C4-2B (cell line): ENCODE results near the gene TPSB2.

Experiments used
- ZFX ChIP-seq: fragments of 450-650 bp; IDR thresholded peaks from 2 replicates; pipeline ENCODE4 v1.6.1; 2017
- TF ChIP-seq, protein P1 (sequence below): fragments of 450-650 bp; conservative IDR thresholded peaks from 2 replicates; pipeline ENCODE4 v1.5.1; 2017; ENCODE audit warnings: mild to moderate bottlenecking

DNA sequence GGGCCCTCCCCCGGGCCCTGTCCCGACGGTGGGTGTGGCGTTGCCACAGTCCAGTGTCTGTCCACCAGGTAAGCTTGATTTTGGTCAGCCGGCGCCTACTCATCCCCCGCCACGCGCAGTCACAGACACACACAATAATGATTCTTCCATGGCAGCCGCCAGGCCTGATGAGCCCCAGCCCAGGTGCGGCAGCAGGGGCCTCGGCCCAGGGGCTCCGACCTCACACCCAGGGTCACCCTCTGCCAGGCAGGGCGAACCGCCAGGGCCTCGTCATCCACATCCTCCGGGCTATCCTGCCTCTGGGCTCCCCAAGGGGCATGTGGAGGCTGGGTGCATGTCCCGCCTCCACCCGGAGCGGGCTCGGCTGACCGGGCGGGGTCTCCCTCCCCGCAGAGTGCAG, 12.5 kb downstream of the TPSB2 start:
- TF ChIP-seq, protein P1, sequence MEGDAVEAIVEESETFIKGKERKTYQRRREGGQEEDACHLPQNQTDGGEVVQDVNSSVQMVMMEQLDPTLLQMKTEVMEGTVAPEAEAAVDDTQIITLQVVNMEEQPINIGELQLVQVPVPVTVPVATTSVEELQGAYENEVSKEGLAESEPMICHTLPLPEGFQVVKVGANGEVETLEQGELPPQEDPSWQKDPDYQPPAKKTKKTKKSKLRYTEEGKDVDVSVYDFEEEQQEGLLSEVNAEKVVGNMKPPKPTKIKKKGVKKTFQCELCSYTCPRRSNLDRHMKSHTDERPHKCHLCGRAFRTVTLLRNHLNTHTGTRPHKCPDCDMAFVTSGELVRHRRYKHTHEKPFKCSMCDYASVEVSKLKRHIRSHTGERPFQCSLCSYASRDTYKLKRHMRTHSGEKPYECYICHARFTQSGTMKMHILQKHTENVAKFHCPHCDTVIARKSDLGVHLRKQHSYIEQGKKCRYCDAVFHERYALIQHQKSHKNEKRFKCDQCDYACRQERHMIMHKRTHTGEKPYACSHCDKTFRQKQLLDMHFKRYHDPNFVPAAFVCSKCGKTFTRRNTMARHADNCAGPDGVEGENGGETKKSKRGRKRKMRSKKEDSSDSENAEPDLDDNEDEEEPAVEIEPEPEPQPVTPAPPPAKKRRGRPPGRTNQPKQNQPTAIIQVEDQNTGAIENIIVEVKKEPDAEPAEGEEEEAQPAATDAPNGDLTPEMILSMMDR, result no peak
- no peak for TF ChIP-seq ZFX
